ENCODE data around the gene WDR81.

The WDR81 gene

GRCh38 chr17:1725642-1726511 is 1.4 kb downstream of the WDR81 start:
- Histone ChIP-seq H3K9ac (ENCODE audit: insufficient read length) (no peak overlapping the region), H3K27ac (no peak overlapping the region), H3K4me3 (no peak overlapping the region; the same call in 1 of the 2 replicates), H3K36me3 (ENCODE audit: insufficient read depth, low read length) (no peaks in the 10 kb centered on the region), H3K9me3 (ENCODE audit: low read depth, low read length) (no peaks in the 10 kb centered on the region)
- TF ChIP-seq FOXP2 (optimal IDR thresholded peaks at IDR 0.05; ENCODE audit: control extremely low read depth, extremely low read length, insufficient read depth) (no peak), POLR2AphosphoS5 (IDR thresholded peaks at IDR 0.05; ENCODE audit: borderline replicate concordance, low read depth, low read length) (no peak), EZH2 (IDR thresholded peaks at IDR 0.05) (no peak)
- no peak for DNase-seq (ENCODE audit: low read depth, low spot score)

DNA sequence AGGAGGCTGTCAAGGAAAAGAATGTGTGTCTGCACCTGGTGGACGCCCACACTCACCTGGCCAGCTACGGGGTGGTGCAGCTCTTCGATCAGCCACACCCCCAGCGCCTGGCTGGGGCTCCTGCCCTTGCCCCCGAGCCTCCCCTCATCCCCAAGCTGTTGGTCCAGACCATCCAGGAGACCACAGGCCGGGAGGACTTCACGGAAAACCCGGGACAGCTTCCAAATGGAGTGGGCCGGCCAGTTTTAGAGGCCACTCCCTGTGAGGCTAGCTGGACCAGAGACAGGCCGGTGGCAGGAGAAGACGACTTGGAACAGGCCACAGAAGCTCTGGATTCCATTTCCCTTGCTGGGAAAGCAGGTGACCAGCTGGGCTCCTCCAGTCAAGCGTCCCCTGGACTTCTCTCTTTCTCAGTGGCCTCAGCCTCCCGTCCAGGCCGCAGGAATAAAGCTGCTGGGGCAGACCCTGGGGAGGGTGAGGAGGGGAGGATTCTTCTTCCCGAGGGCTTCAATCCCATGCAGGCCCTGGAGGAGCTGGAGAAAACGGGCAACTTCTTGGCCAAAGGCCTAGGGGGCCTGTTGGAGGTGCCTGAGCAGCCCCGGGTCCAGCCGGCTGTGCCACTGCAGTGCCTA is 2.2 kb downstream of the WDR81 start:
- no peak overlapping the region for H3K9ac ChIP-seq (ENCODE audit: insufficient read length)

GRCh38 chr17:1727258-1727789 is 2.8 kb downstream of the WDR81 start:
- Histone ChIP-seq H3K27ac (no peak overlapping the region), H3K9ac (ENCODE audit: insufficient read length) (no peak overlapping the region), H3K9me3 (ENCODE audit: low read depth, low read length) (no peaks in the 10 kb centered on the region), H3K4me3 (no peak overlapping the region), H3K36me3 (ENCODE audit: insufficient read depth, low read length) (no peaks in the 10 kb centered on the region)
- DNase-seq (ENCODE audit: low read depth, low spot score), result no peak
- TF ChIP-seq EZH2 (IDR thresholded peaks at IDR 0.05), result no peak
- no peak for TF ChIP-seq FOXP2 (optimal IDR thresholded peaks at IDR 0.05; ENCODE audit: control extremely low read depth, extremely low read length, insufficient read depth)
- TF ChIP-seq POLR2AphosphoS5 (IDR thresholded peaks at IDR 0.05; ENCODE audit: borderline replicate concordance, low read depth, low read length), result no peak

More for the DNA sequence above, 2.2 kb downstream of the WDR81 start:
- no peak overlapping the region for H3K4me3 ChIP-seq
- DNase-seq (ENCODE audit: low read depth, low spot score), result no peak
- TF ChIP-seq POLR2AphosphoS5 (IDR thresholded peaks at IDR 0.05; ENCODE audit: borderline replicate concordance, low read depth, low read length) (no peak), FOXP2 (optimal IDR thresholded peaks at IDR 0.05; ENCODE audit: control extremely low read depth, extremely low read length, insufficient read depth) (no peak), EZH2 (IDR thresholded peaks at IDR 0.05) (no peak)
- no peaks in the 10 kb centered on the region for H3K9me3 ChIP-seq (ENCODE audit: low read depth, low read length)
- no peak overlapping the region for H3K27ac ChIP-seq
- no peaks in the 10 kb centered on the region for H3K36me3 ChIP-seq (ENCODE audit: insufficient read depth, low read length)

- no peak for DNase-seq (ENCODE audit: low read depth, low spot score)
- TF ChIP-seq FOXP2 (optimal IDR thresholded peaks at IDR 0.05; ENCODE audit: control extremely low read depth, extremely low read length, insufficient read depth) (no peak), EZH2 (IDR thresholded peaks at IDR 0.05) (no peak), POLR2AphosphoS5 (IDR thresholded peaks at IDR 0.05; ENCODE audit: borderline replicate concordance, low read depth, low read length) (no peak)
- Histone ChIP-seq H3K36me3 (ENCODE audit: insufficient read depth, low read length) (no peaks in the 10 kb centered on the region), H3K27ac (no peak overlapping the region), H3K4me3 (no peak overlapping the region), H3K9me3 (ENCODE audit: low read depth, low read length) (no peaks in the 10 kb centered on the region), H3K9ac (ENCODE audit: insufficient read length) (no peak overlapping the region)
Observed at GRCh38 chr17:1727876-1728630, 3.5 kb downstream of the WDR81 start.

DNA sequence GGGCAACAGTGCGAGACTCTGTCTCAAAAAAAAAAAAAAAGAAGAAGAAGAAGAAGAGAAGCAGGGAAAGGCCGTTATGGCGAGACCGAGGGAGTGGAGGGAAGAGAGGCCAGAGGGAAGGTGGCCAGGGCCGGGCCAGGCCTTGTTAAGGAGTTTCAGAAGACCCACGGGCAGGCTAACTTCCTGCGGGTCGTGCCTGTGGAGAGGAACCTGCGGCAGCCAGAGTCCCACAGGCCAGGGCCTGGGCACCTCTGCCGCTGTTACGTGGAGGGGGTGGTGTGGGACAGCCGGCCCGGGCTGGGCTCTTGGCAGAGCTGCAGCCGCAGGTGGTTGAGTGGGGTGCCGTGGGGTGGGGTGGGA is 5.4 kb downstream of the WDR81 start:
- TF ChIP-seq FOXP2 (optimal IDR thresholded peaks at IDR 0.05; ENCODE audit: control extremely low read depth, extremely low read length, insufficient read depth) (no peak), EZH2 (IDR thresholded peaks at IDR 0.05) (no peak), POLR2AphosphoS5 (IDR thresholded peaks at IDR 0.05; ENCODE audit: borderline replicate concordance, low read depth, low read length) (no peak)
- Histone ChIP-seq H3K36me3 (ENCODE audit: insufficient read depth, low read length) (no peaks in the 10 kb centered on the region), H3K9me3 (ENCODE audit: low read depth, low read length) (no peaks in the 10 kb centered on the region), H3K9ac (ENCODE audit: insufficient read length) (no peak overlapping the region), H3K27ac (no peak overlapping the region), H3K4me3 (no peak overlapping the region)
- no peak for DNase-seq (ENCODE audit: low read depth, low spot score)

DNA sequence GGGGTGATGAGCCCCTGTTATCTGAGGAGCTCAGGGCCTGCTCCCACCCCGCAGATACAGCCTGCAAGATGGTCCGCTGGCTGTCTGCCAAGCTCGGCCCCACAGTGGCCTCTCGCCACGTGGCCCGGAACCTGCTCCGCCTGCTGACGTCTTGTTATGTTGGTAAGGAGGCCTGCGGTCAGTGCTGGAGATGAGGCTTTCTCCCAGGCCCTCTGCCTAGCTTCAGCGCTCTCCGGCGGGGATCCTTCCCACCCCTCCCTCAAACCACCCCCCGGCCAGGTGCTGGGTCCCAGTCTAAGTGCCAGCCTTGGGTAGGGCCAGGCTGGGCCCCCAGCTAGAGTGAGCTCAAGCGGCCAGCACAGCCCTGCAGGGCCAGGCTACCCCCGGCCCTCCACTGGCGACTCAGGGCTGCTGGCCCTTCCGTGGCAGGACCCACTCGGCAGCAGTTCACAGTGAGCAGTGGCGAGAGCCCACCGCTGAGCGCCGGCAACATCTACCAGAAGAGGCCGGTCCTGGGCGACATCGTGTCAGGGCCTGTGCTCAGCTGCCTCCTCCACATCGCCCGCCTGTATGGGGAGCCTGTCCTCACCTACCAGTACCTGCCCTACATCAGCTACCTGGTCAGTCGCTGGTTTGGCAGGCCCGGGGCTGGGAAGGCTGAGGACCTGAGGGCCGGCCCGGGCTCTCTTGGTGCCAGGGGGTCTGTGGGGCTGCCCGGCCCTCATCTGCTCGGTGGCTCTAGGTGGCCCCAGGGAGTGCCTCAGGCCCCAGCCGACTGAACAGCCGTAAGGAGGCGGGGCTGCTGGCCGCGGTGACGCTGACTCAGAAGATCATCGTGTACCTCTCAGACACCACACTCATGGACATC is 6.1 kb downstream of the WDR81 start:
- H3K27ac ChIP-seq, result no peak overlapping the region
- H3K9ac ChIP-seq (ENCODE audit: insufficient read length), result no peak overlapping the region
- no peak overlapping the region for H3K4me3 ChIP-seq
- no peaks in the 10 kb centered on the region for H3K9me3 ChIP-seq (ENCODE audit: low read depth, low read length)
- no peak for TF ChIP-seq FOXP2 (optimal IDR thresholded peaks at IDR 0.05; ENCODE audit: control extremely low read depth, extremely low read length, insufficient read depth)
- no peak for TF ChIP-seq EZH2 (IDR thresholded peaks at IDR 0.05)
- TF ChIP-seq POLR2AphosphoS5 (IDR thresholded peaks at IDR 0.05; ENCODE audit: borderline replicate concordance, low read depth, low read length), result no peak
- DNase-seq (ENCODE audit: low read depth, low spot score), result no peak
- H3K36me3 ChIP-seq (ENCODE audit: insufficient read depth, low read length), result no peaks in the 10 kb centered on the region

GRCh38 chr17:1731194-1731506 is 6.6 kb downstream of the WDR81 start:
- TF ChIP-seq POLR2AphosphoS5 (IDR thresholded peaks at IDR 0.05; ENCODE audit: borderline replicate concordance, low read depth, low read length), result no peak
- TF ChIP-seq FOXP2 (optimal IDR thresholded peaks at IDR 0.05; ENCODE audit: control extremely low read depth, extremely low read length, insufficient read depth), result no peak
- TF ChIP-seq EZH2 (IDR thresholded peaks at IDR 0.05), result no peak
- Histone ChIP-seq H3K36me3 (ENCODE audit: insufficient read depth, low read length) (no peaks in the 10 kb centered on the region), H3K9ac (ENCODE audit: insufficient read length) (no peak overlapping the region), H3K27ac (no peak overlapping the region), H3K9me3 (ENCODE audit: low read depth, low read length) (no peaks in the 10 kb centered on the region), H3K4me3 (no peak overlapping the region)
- no peak for DNase-seq (ENCODE audit: low read depth, low spot score)

Data from SK-N-MC (cell line).